ENCODE results near the gene RASGEF1C. TPM values are rescaled to one million over a fixed set of nuclear protein-coding genes. Genes with fewer than 3 reads are reported as not detected.

RASGEF1C gene
- total RNA-seq, 1 experiment from 2014 or later = not detected

GRCh38 chr5:180122875-180123274, 86.1 kb downstream of the RASGEF1C start:
- BruUV-seq (replicated peaks) = no TSS peak
- Mint-ChIP-seq H3K9me3 (ENCODE audit: low read depth, unreplicated experiment) (no peaks in the 10 kb centered on the region), H3K4me3 (ENCODE audit: low read depth, unreplicated experiment) (no peak overlapping the region), H3K4me1 (ENCODE audit: low read depth, unreplicated experiment) (peaks cover 23% of the 10 kb centered on the region), H3K27ac (ENCODE audit: unreplicated experiment) (no peak overlapping the region), H3K36me3 (ENCODE audit: insufficient read depth, unreplicated experiment) (no peaks in the 10 kb centered on the region), H3K27me3 (ENCODE audit: unreplicated experiment) (peaks cover 64% of the 10 kb centered on the region)
- CTCF ChIA-PET = no interaction called here
- intact Hi-C loops (cut with micrococcal nuclease; ENCODE audit: unreplicated experiment) = loop anchor here (10.0 kb wide), 1 partner anchor 172 kb away; the partner anchor contains the start of gene MAPK9
- no peak for TF ChIP-seq CTCF (IDR thresholded peaks at IDR 0.05; ENCODE audit: unreplicated experiment)
- DNase-seq = no peak

- no TSS peak for BruUV-seq (replicated peaks)
These were observed 87.1 kb downstream of the RASGEF1C start for GRCh38 chr5:180121826-180122413.

GRCh38 chr5:180120237-180121101, 88.5 kb downstream of the RASGEF1C start:
- CTCF ChIA-PET = interaction anchor here (0.6 kb wide), 1 partner anchor 27 kb away, joined by 3 read pairs; no protein-coding TSS in a partner anchor
- H3K9me3 Mint-ChIP-seq (ENCODE audit: low read depth, unreplicated experiment) = no peaks in the 10 kb centered on the region
- DNase-seq = no peak
- intact Hi-C loops (cut with micrococcal nuclease; ENCODE audit: unreplicated experiment) = loop anchor here (10.0 kb wide), 1 partner anchor 174 kb away; the partner anchor contains the start of gene MAPK9
- BruUV-seq (replicated peaks) = no TSS peak
- H3K27ac Mint-ChIP-seq (ENCODE audit: unreplicated experiment) = no peak overlapping the region
- peaks cover 15% of the 10 kb centered on the region for H3K4me1 Mint-ChIP-seq (ENCODE audit: low read depth, unreplicated experiment)
- no peak overlapping the region for H3K4me3 Mint-ChIP-seq (ENCODE audit: low read depth, unreplicated experiment)
- no peak for TF ChIP-seq CTCF (IDR thresholded peaks at IDR 0.05; ENCODE audit: unreplicated experiment)
- no peaks in the 10 kb centered on the region for H3K36me3 Mint-ChIP-seq (ENCODE audit: insufficient read depth, unreplicated experiment)
- peaks cover 50% of the 10 kb centered on the region for H3K27me3 Mint-ChIP-seq (ENCODE audit: unreplicated experiment)

More at GRCh38 chr5:180121826-180122413, 87.1 kb downstream of the RASGEF1C start:
- Mint-ChIP-seq H3K27ac (ENCODE audit: unreplicated experiment) (no peak overlapping the region), H3K36me3 (ENCODE audit: insufficient read depth, unreplicated experiment) (no peaks in the 10 kb centered on the region), H3K4me3 (ENCODE audit: low read depth, unreplicated experiment) (no peak overlapping the region), H3K4me1 (ENCODE audit: low read depth, unreplicated experiment) (peaks cover 23% of the 10 kb centered on the region), H3K9me3 (ENCODE audit: low read depth, unreplicated experiment) (no peaks in the 10 kb centered on the region), H3K27me3 (ENCODE audit: unreplicated experiment) (peaks cover 62% of the 10 kb centered on the region)
- CTCF ChIA-PET = no interaction called here
- DNase-seq = no peak
- TF ChIP-seq CTCF (IDR thresholded peaks at IDR 0.05; ENCODE audit: unreplicated experiment) = no peak
- intact Hi-C loops (cut with micrococcal nuclease; ENCODE audit: unreplicated experiment) = loop anchor here (10.0 kb wide), 1 partner anchor 173 kb away; the partner anchor contains the start of gene MAPK9

- no TSS peak for BruUV-seq (replicated peaks)
- H3K27ac Mint-ChIP-seq (ENCODE audit: unreplicated experiment) = no peak overlapping the region
- DNase-seq = no peak
- no peaks in the 10 kb centered on the region for H3K36me3 Mint-ChIP-seq (ENCODE audit: insufficient read depth, unreplicated experiment)
- TF ChIP-seq CTCF (IDR thresholded peaks at IDR 0.05; ENCODE audit: unreplicated experiment) = no peak
- H3K27me3 Mint-ChIP-seq (ENCODE audit: unreplicated experiment) = peaks cover 45% of the 10 kb centered on the region
- intact Hi-C loops (cut with micrococcal nuclease; ENCODE audit: unreplicated experiment) = loop anchor here (5.0 to 10.0 kb wide), 2 partner anchors 175 to 487 kb away; partner anchors contain the start of gene MAPK9
- peaks cover 15% of the 10 kb centered on the region for H3K4me1 Mint-ChIP-seq (ENCODE audit: low read depth, unreplicated experiment)
- no peaks in the 10 kb centered on the region for H3K9me3 Mint-ChIP-seq (ENCODE audit: low read depth, unreplicated experiment)
- CTCF ChIA-PET = no interaction called here
- H3K4me3 Mint-ChIP-seq (ENCODE audit: low read depth, unreplicated experiment) = no peak overlapping the region
These were observed 89.1 kb downstream of the RASGEF1C start for GRCh38 chr5:180119903-180120236.

Measured in Calu3 (cell line).